SK-N-SH (cell line): ENCODE results near the gene SLC35F5.

Experiments
- CTCF ChIP-seq: fragments of 200-600 bp; sonication (generic); IDR thresholded peaks from 2 replicates; pipeline ENCODE4 v1.6.1; 2017; ENCODE audit warnings: antibody characterized with exemption, mild to moderate bottlenecking, moderate library complexity
- NFIC ChIP-seq: IDR thresholded peaks from 2 replicates; pipeline ENCODE4 v1.4.0; 2012; ENCODE audit warnings: borderline replicate concordance
- POLR2AphosphoS5 ChIP-seq: IDR thresholded peaks from 2 replicates; pipeline ENCODE4 v1.6.1; 2012; ENCODE audit warnings: low read depth, low read length
- RCOR1 ChIP-seq: fragments of 150-350 bp; IDR thresholded peaks from 2 replicates; pipeline ENCODE4 v1.6.1; 2017; ENCODE audit warnings: antibody characterized with exemption, low read length

- no peak for TF ChIP-seq NFIC
- no peak for TF ChIP-seq CTCF
- TF ChIP-seq RCOR1, result no peak
- no peak for TF ChIP-seq POLR2AphosphoS5
These were observed 49.3 kb downstream of the SLC35F5 start for GRCh38 chr2:113707106-113707505.
